HEK293T (cell line): Measurements from ENCODE around the gene TIAM1.

Source experiments
- FOXA1 ChIP-seq: fragments of 450-650 bp; IDR thresholded peaks from 2 replicates; pipeline ENCODE4 v1.6.1; 2016; ENCODE audit warnings: mild to moderate bottlenecking
- FOXK2 ChIP-seq: fragments of 450-650 bp; IDR thresholded peaks from 2 replicates; pipeline ENCODE4 v1.6.1; 2016; ENCODE audit warnings: mild to moderate bottlenecking
- SP1 ChIP-seq: fragments of 450-650 bp; IDR thresholded peaks from 2 replicates; pipeline ENCODE4 v1.6.1; 2017
- SUZ12 ChIP-seq: fragments of 450-650 bp; IDR thresholded peaks from 2 replicates; pipeline ENCODE4 v1.6.1; 2016; ENCODE audit warnings: mild to moderate bottlenecking
- TARDBP ChIP-seq: fragments of 450-650 bp; IDR thresholded peaks from 2 replicates; pipeline ENCODE4 v1.6.1; 2016

GRCh38 chr21:31221043-31221442 lies 123.0 kb downstream of the TIAM1 start:
- TF ChIP-seq SUZ12 (no peak), FOXK2 (no peak), FOXA1 (no peak), SP1 (no peak), TARDBP (no peak)
